ENCODE measurements around the gene TTPAL. TPM values are rescaled to one million over a fixed set of nuclear protein-coding genes. Genes with fewer than 3 reads are reported as not detected.

TTPAL gene
- total RNA-seq, 2 experiments from 2014 or later, result 18.1 to 18.6 TPM

DNA sequence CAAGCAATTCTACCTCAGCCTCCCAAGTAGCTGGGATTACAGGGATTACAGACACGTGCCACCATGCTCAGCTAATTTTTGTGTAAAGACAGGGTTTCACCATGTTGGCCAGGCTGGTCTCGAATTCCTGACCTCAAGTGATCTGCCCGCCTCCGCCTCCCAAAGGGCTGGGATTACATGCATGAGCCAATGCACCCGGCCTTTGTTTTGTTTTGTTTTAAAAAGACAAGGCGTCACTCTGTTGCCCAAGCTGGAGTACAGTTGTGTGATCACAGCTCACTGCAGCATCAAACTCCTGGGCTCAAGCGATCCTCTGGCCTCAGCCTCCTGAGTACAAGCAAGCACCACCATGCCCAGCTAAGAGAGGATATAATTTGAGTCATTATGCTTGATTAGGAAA lies 40.8 kb downstream of the TTPAL start:
- Mint-ChIP-seq H3K9me3 (no peaks in the 10 kb centered on the region), H3K4me1 (ENCODE audit: low read depth) (peaks cover 50% of the 10 kb centered on the region), H3K27me3 (no peaks in the 10 kb centered on the region), H3K36me3 (peaks cover 14% of the 10 kb centered on the region), H3K4me3 (no peak overlapping the region), H3K27ac (no peak overlapping the region)
- ChIA-PET CTCF (no interaction called here), POLR2A (no interaction called here)
- intact Hi-C loops (cut with micrococcal nuclease), result no loop called here
- DNase-seq, result no peak

DNA sequence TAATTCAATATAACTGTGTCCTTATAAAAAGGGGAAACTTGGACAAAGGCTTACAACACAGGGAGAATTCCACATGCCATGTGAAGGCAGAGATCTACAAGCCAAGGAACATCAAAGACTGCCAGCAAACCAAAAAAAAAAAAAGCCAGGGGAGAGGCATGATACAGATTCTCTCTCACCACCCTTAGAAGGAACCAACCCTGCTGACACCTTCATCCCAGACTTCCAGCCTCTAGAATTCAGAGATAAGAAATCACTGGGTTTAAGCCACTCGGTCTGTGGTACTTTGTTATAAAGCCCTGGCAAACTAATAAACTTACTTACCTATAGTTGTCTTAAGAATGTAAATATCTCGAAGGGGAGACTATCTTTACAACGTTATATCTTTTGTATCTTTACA lies 41.8 kb downstream of the TTPAL start:
- intact Hi-C loops (cut with micrococcal nuclease), result no loop called here
- no peak for DNase-seq
- Mint-ChIP-seq H3K4me3 (no peak overlapping the region), H3K36me3 (peaks cover 10% of the 10 kb centered on the region), H3K4me1 (ENCODE audit: low read depth) (peaks cover 56% of the 10 kb centered on the region), H3K9me3 (no peaks in the 10 kb centered on the region), H3K27me3 (no peaks in the 10 kb centered on the region), H3K27ac (no peak overlapping the region)
- ChIA-PET POLR2A (no interaction called here), CTCF (interaction anchor here (1.4 kb wide), 1 partner anchor 300 kb away, joined by 3 read pairs; no protein-coding TSS in a partner anchor)

DNA sequence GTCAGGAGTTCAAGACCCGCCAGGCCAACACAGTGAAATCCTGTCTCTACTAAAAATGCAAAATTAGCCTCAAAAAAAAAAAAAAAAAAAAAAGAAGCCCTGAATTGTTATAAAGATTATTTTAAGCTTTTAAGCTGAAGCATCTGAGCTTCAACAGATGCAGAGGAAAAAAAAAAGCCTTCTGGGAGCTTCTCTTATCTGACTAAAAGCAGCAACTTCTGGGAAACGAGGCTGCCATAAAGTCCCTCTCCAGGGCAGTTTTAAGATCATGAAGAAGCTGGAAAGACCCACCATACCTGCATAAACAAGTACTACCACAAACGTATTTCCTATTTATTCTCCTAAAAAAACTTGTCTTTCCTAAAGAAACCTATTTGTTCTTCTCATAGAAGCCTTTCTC lies 42.6 kb downstream of the TTPAL start:
- Mint-ChIP-seq H3K27me3 (no peaks in the 10 kb centered on the region), H3K27ac (no peak overlapping the region), H3K4me1 (ENCODE audit: low read depth) (peaks cover 64% of the 10 kb centered on the region), H3K9me3 (no peaks in the 10 kb centered on the region), H3K36me3 (peaks cover 6% of the 10 kb centered on the region), H3K4me3 (no peak overlapping the region)
- intact Hi-C loops (cut with micrococcal nuclease), result no loop called here
- CTCF ChIA-PET, result interaction anchor here (0.7 to 1.4 kb wide), 2 partner anchors 301 to 428 kb away, joined by 3 to 4 read pairs; no protein-coding TSS in a partner anchor
- no peak for DNase-seq
- POLR2A ChIA-PET, result no interaction called here

DNA sequence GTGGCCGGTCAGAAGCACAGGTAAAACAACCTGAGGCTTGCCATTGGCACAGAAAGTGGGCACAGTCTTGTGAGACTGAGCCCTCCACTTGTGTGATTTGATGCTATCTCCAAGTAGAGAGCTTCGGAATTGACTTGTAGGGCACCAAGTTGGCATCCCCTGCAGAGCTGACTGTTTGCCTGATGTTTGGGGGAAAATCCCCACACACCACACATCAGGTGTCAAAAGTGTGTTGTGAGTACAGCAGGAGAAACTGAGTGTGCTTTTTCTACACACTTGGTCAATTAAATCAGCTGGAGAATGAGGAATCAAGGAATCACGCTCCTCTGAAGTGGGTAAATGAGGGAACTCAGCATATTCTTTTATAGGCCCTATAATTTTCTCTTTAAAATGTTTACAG lies 45.2 kb downstream of the TTPAL start:
- intact Hi-C loops (cut with micrococcal nuclease), result loop anchor here (1.0 to 10.0 kb wide), 4 partner anchors 89 to 1064 kb away; partner anchors contain the start of genes OSER1, SRSF6 and STK4
- Mint-ChIP-seq H3K4me1 (ENCODE audit: low read depth) (peaks cover 56% of the 10 kb centered on the region), H3K4me3 (peak overlapping the region; percentile 83), H3K27me3 (no peaks in the 10 kb centered on the region), H3K27ac (peak overlapping the region; percentile 88), H3K9me3 (no peaks in the 10 kb centered on the region), H3K36me3 (no peaks in the 10 kb centered on the region)
- ChIA-PET POLR2A (interaction anchor here (0.8 to 1.3 kb wide), 6 partner anchors 11 to 46 kb away, joined by 3 to 4 read pairs (median 3); partner anchors contain the start of gene TTPAL), CTCF (interaction anchor here (1.0 to 1.6 kb wide), 6 partner anchors 10 to 210 kb away, joined by 3 to 7 read pairs (median 3); partner anchors contain the start of genes FITM2 and TTPAL)
- DNase-seq, result peak; percentile 39

DNA sequence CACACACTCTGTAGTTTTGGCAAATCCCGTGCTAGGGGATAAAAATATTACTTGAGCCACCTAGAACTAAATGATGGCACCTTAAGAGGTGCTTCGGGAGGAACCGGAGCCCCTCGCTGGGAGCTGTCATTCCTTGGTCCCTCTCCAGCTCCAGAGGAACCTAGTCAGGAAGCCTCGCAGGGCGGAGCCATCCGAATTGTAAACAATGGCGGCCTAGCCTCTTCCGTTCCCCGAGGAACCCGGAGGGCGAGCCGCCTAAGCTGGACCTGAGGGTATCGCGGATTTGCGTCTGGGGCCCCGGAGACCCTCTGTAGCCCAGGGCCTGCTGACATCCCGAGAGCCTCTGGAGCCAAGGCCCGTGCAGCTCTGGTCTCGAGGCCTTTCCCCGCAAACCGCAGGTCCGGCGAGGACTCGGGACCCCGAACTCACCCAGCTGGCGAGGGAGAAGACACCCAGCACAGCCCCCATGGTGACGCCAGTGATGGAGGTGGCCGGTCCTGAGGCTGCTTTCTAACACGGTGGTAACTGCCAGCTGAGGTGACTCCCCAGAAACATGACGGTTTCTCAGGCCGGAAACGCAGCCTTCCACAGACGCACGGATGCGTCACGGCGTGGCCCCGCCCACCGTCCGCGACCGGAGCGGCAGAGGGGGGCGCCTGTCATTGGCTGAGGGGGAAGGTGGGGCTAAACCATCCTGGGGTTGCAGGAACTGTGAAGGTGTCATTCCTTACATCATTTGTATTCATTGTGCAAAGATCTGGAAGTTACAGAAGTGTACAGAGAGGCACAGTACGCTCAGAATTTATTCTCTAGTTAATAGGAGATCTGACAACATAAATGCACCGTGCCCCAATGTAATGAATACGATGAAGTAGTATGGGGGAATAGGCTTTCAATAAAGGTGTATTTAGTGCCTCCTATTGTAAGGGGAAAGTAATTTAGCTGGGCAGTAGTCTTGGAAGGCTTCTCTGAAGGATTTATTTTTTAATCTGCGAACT lies 46.1 kb downstream of the TTPAL start, which contains the start of gene SERINC3:
Gene SERINC3, minus strand, starts transcription at position 587 of the 998 bp plus-strand sequence. Its CDS starts 119 bp downstream, at position 468.
- Mint-ChIP-seq H3K4me3 (peak within 1 kb of the TSS; percentile 83), H3K27me3 (no peaks in the 10 kb centered on the region), H3K9me3 (no peaks in the 10 kb centered on the region), H3K36me3 (no peaks in the 10 kb centered on the region), H3K27ac (peak within 1 kb of the TSS; percentile 88), H3K4me1 (ENCODE audit: low read depth) (peaks cover 53% of the 10 kb centered on the region)
- ChIA-PET CTCF (interaction anchor here (0.8 to 2.2 kb wide), 8 partner anchors 12 to 211 kb away, joined by 3 to 10 read pairs (median 3); partner anchors contain the start of genes FITM2 and TTPAL), POLR2A (interaction anchor here (0.6 to 1.3 kb wide), 8 partner anchors 11 to 436 kb away, joined by 3 to 4 read pairs (median 3); partner anchors contain the start of gene TTPAL)
- intact Hi-C loops (cut with micrococcal nuclease), result loop anchor here (1.0 to 10.0 kb wide), 8 partner anchors 9 to 1064 kb away; partner anchors contain the start of genes OSER1, SRSF6 and STK4
- DNase-seq, result peak; percentile 98

DNA sequence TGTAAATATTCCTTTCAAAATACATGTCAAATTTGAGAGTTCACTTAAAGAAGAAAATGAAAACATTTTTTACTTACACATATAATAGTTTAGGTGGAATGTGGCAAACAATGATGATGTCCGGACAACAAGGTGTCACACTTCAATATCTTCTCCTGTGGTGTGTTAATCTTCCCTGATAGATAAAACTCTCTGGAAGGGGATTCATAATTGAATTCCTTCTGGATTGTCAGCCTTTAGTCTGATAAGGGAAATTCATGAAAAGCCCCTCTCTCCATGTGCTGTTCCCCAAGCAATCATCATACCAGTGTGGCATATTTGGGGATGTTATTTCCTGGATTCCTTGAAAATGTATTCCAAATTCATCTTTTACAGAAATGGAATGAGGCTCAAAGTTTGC lies 47.2 kb downstream of the TTPAL start:
- CTCF ChIA-PET, result interaction anchor here (1.3 to 2.2 kb wide), 3 partner anchors 48 to 305 kb away, joined by 5 to 10 read pairs (median 5); partner anchors contain the start of gene TTPAL
- Mint-ChIP-seq H3K27ac (peak overlapping the region; percentile 88), H3K9me3 (no peaks in the 10 kb centered on the region), H3K4me1 (ENCODE audit: low read depth) (peaks cover 42% of the 10 kb centered on the region), H3K27me3 (no peaks in the 10 kb centered on the region), H3K36me3 (no peaks in the 10 kb centered on the region), H3K4me3 (peak overlapping the region; percentile 83)
- no peak for DNase-seq
- intact Hi-C loops (cut with micrococcal nuclease), result loop anchor here (1.0 to 10.0 kb wide), 7 partner anchors 7 to 1066 kb away; partner anchors contain the start of genes OSER1, SRSF6 and STK4
- POLR2A ChIA-PET, result no interaction called here

DNA sequence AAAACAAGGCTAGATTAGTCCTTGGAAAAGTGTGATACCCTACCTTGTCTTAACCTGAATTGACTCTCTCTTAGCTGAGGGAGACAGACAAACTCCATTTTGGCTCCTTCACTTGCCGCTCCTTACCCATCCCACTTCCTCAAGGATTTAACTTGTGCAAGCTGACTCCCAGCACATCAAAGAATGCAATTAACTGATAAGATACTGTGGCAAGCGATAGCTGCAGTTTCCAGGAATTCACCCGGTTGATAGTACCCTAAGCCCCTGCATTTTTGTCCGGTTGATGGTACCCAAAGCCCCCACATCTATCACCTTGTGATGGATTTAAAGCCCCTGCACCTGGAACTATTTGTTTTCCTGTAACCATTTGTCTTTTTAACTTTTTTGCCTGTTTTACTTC lies 48.1 kb downstream of the TTPAL start:
- no peaks in the 10 kb centered on the region for H3K27me3 Mint-ChIP-seq
- H3K36me3 Mint-ChIP-seq, result no peaks in the 10 kb centered on the region
- no peaks in the 10 kb centered on the region for H3K9me3 Mint-ChIP-seq
- POLR2A ChIA-PET, result no interaction called here
- no peak overlapping the region for H3K4me3 Mint-ChIP-seq
- peaks cover 36% of the 10 kb centered on the region for H3K4me1 Mint-ChIP-seq (ENCODE audit: low read depth)
- intact Hi-C loops (cut with micrococcal nuclease), result loop anchor here (2.0 to 10.0 kb wide), 5 partner anchors 29 to 1066 kb away; partner anchors contain the start of genes OSER1, SRSF6 and STK4
- DNase-seq, result no peak
- H3K27ac Mint-ChIP-seq, result no peak overlapping the region
- CTCF ChIA-PET, result interaction anchor here (1.3 kb wide), 1 partner anchor 306 kb away, joined by 5 read pairs; no protein-coding TSS in a partner anchor

DNA sequence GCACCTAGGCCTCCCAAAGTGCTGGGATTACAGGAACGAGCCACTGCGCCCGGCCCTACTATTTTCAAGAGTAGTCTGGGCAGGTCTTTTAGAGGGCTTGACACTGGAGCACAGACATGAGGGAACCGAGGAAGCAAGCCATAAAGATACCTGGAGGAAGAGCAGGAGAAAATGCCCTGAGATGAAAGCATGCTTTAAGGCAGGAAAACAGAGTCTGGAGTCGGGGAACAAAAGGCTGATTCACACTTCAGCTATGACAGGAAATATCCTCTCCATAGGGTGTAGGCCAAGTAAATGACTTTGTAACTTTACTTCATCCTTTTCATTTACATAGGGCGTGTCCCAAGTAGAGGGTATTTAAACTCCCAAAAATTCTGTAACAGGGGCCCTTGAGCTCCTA lies 50.5 kb downstream of the TTPAL start:
- Mint-ChIP-seq H3K36me3 (no peaks in the 10 kb centered on the region), H3K27ac (no peak overlapping the region), H3K4me3 (no peak overlapping the region), H3K27me3 (no peaks in the 10 kb centered on the region), H3K4me1 (ENCODE audit: low read depth) (peaks cover 16% of the 10 kb centered on the region), H3K9me3 (no peaks in the 10 kb centered on the region)
- ChIA-PET POLR2A (no interaction called here), CTCF (no interaction called here)
- intact Hi-C loops (cut with micrococcal nuclease), result loop anchor here (10.0 kb wide), 1 partner anchor 311 kb away; the partner anchor contains the start of gene OSER1
- DNase-seq, result no peak

DNA sequence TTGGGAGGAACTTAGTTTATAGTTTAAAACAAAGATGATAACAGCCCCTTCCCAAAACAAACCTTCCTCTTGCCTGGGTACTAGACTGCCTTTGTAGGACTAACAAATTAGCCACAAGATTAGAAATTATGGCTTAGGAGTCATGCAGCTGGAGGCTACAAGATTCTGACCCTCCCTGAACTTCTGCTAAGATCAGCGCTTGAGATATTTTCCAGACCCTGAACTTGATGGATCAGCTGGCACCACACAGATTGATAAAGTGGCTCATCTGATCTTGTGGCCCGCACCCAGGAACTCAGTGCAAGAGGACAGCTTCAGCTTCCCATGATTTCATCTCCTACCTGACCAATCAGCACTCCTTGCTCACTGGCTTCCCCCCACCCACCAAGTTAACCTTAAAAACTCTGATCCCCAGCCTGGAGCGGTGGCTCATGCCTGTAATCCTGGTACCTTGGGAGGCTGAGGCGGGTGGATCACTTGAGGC lies 52.1 kb downstream of the TTPAL start:
- H3K4me3 Mint-ChIP-seq, result no peak overlapping the region
- H3K36me3 Mint-ChIP-seq, result peaks cover 2% of the 10 kb centered on the region

DNA sequence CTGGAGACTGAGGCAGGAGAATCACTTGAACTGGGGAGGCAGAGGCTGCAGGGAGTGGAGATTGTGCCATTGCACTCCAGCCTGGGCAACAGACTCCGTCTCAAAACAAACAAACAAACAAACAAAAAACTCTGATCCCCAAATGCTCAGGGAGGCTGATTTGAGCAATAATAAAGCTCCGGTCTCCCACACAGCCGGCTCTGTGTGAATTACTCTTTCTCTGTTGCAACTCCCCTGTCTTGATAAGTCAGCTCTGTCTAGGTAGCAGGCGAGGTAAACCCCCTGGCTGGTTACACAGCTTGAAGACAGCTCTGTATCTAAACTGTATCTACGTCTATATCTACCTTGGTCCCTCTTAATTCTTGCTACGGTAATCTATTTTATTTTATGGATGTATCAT lies 52.6 kb downstream of the TTPAL start:
- peaks cover 2% of the 10 kb centered on the region for H3K36me3 Mint-ChIP-seq
- ChIA-PET CTCF (no interaction called here), POLR2A (no interaction called here)
- intact Hi-C loops (cut with micrococcal nuclease), result loop anchor here (10.0 kb wide), 1 partner anchor 314 kb away; the partner anchor contains the start of gene OSER1
- no peaks in the 10 kb centered on the region for H3K9me3 Mint-ChIP-seq
- DNase-seq, result no peak
- no peak overlapping the region for H3K27ac Mint-ChIP-seq
- peaks cover 5% of the 10 kb centered on the region for H3K4me1 Mint-ChIP-seq (ENCODE audit: low read depth)
- no peak overlapping the region for H3K4me3 Mint-ChIP-seq
- peaks cover 2% of the 10 kb centered on the region for H3K27me3 Mint-ChIP-seq

More for the DNA sequence above, 52.1 kb downstream of the TTPAL start:
- intact Hi-C loops (cut with micrococcal nuclease), result loop anchor here (10.0 kb wide), 1 partner anchor 313 kb away; the partner anchor contains the start of gene OSER1
- DNase-seq, result no peak
- ChIA-PET CTCF (no interaction called here), POLR2A (no interaction called here)
- peaks cover 2% of the 10 kb centered on the region for H3K27me3 Mint-ChIP-seq
- no peaks in the 10 kb centered on the region for H3K9me3 Mint-ChIP-seq
- peaks cover 10% of the 10 kb centered on the region for H3K4me1 Mint-ChIP-seq (ENCODE audit: low read depth)
- no peak overlapping the region for H3K27ac Mint-ChIP-seq

DNA sequence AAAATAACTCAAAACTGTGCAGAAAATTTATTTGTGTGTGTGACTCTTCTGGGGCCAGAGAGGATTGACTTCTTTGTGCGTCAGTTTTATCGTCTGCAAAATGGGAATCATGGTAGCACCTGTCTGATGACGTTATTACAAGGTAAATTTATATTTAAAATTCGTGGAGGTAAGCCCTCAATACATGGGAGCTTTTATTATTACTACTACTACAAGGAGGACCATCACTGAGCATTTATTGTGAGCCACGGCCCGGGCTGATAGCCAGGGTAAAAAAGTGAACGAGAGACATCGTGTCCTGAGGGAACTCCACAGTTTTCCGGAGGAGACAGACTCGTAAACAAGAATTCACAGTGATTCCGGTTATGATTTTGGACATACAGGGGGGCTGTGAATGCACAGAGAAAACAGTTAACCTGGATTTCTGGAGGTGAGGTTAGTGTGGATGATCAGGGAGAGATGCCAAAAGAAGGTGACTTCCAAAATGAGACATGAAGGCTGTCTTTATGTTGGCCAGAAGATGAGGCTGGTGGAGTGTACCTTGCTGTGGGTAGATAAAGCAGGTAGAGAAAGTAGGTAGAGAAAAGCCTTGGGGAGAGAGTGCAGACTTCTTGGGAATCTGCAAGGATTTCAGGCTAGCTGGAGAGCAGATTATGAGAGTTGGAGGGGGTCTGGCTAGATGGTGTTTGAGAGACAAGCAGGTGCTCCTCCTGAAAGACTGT lies 56.7 kb downstream of the TTPAL start:
- no peak overlapping the region for H3K27ac Mint-ChIP-seq
- H3K4me3 Mint-ChIP-seq, result no peak overlapping the region
- H3K9me3 Mint-ChIP-seq, result no peaks in the 10 kb centered on the region
- intact Hi-C loops (cut with micrococcal nuclease), result no loop called here
- peaks cover 3% of the 10 kb centered on the region for H3K4me1 Mint-ChIP-seq (ENCODE audit: low read depth)
- peaks cover 2% of the 10 kb centered on the region for H3K36me3 Mint-ChIP-seq
- DNase-seq, result no peak
- CTCF ChIA-PET, result no interaction called here
- POLR2A ChIA-PET, result no interaction called here
- peaks cover 2% of the 10 kb centered on the region for H3K27me3 Mint-ChIP-seq

Data from activated CD4-positive, alpha-beta memory T cell treated with anti-CD3 and anti-CD28 coated beads for 36 hours (primary cell).